BE2C (cell line): Measurements from ENCODE around the gene MRPL55.

Experiments
- DNase-seq: peaks from one replicate; pipeline ENCODE4 v3.0.0-alpha.2; 2020
- H3K27me3 ChIP-seq: fragments of 250-450 bp; sonication (Bioruptor Pico); 2 replicates; pipeline ENCODE4 v1.5.1; 2020; ENCODE audit warnings: mild to moderate bottlenecking
- H3K36me3 ChIP-seq: fragments of 250-450 bp; sonication (Bioruptor Pico); 2 replicates; pipeline ENCODE4 v1.5.1; 2020; ENCODE audit warnings: mild to moderate bottlenecking
- H3K4me1 ChIP-seq: fragments of 250-450 bp; sonication (Bioruptor Pico); 2 replicates; pipeline ENCODE4 v1.5.1; 2020
- H3K4me3 ChIP-seq: 2 replicates; pipeline ENCODE4 v1.5.1; 2011; ENCODE audit warnings: low read depth, low read length
- H3K9me3 ChIP-seq: fragments of 250-450 bp; sonication (Bioruptor Pico); 2 replicates; pipeline ENCODE4 v1.5.1; 2020
- CTCF ChIP-seq: IDR thresholded peaks from 2 replicates; pipeline ENCODE4 v1.5.1; 2012; ENCODE audit warnings: mild to moderate bottlenecking, low read depth, low read length

Gene MRPL55

DNA sequence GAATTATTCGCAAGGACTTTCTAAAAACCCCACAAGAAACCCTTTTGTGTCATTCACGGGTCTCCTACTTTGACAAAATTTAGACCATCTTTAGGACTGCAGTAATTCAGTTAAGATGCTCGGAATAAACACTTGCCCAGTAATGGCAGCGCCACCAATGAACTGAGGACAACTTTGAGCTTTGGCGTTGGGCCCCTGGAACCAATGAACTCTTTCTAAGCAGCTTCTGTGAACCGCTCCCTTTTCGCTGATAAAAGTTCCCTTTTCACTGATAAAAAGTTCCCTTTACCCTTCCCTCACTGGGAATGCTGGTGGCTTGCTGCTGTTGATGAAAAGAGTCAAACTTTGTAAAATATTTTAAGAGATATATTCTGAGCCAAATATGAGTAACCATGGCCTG, 1.5 kb upstream of the MRPL55 start:
- H3K9me3 ChIP-seq: no peaks in the 10 kb centered on the region
- H3K4me1 ChIP-seq: no peaks in the 10 kb centered on the region
- H3K27me3 ChIP-seq: no peaks in the 10 kb centered on the region
- H3K4me3 ChIP-seq: no peak overlapping the region
- DNase-seq: no peak
- H3K36me3 ChIP-seq: peaks cover 14% of the 10 kb centered on the region
- no peak for TF ChIP-seq CTCF

DNA sequence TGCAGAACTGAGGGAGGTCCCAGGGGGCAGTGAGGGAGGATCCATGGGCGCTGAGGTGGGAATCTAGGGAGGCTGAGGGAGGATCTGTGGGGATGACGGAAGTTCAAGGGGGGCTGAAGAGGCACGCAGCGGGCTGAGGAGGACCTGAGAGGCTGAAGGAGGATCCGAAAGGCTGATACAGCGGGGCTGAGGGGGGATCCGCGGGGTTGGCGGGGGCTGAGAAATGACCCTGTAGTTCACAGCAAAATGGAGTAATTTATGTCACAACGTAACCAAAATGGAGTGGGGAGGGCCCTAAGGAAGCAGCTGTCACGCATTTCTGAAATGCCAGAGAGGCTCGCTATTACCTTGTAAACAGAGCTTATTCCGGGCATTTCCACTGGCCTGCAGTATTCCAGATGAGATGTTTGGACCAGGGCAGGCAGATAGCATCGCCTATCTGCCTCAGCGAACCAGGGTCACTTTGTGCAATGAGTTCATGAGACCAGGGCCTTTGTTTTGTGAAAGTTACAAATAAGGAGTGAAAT, 926 bp upstream of the MRPL55 start:
- H3K36me3 ChIP-seq: peaks cover 14% of the 10 kb centered on the region
- DNase-seq: no peak
- no peaks in the 10 kb centered on the region for H3K27me3 ChIP-seq
- H3K4me3 ChIP-seq: peak overlapping the region; percentile 98
- no peaks in the 10 kb centered on the region for H3K9me3 ChIP-seq
- no peaks in the 10 kb centered on the region for H3K4me1 ChIP-seq
- TF ChIP-seq CTCF: no peak

DNA sequence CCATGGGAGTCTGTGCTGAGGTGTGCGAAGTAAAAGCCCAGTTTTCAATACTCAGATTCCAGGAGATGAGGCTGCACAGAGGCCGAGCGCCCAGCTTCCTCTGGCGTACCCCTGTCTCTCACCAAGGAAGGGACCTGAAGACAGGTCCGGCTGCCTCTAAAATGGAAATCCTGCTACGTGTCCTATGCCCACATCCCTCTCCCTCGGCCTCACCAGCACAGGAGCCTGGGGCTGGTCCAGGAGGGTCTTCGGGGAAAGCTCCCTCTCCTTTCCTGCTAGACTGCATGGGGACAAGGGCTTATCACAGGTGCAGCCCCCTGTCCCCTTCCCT, 392 bp downstream of the MRPL55 start:
- H3K27me3 ChIP-seq: no peaks in the 10 kb centered on the region
- peak overlapping the region; percentile 98 for H3K4me3 ChIP-seq
- peaks cover 14% of the 10 kb centered on the region for H3K36me3 ChIP-seq
- DNase-seq: no peak
- H3K4me1 ChIP-seq: no peaks in the 10 kb centered on the region
- no peaks in the 10 kb centered on the region for H3K9me3 ChIP-seq
- TF ChIP-seq CTCF: no peak

- H3K36me3 ChIP-seq: peaks cover 14% of the 10 kb centered on the region
- H3K4me3 ChIP-seq: peak overlapping the region; percentile 98
- H3K4me1 ChIP-seq: no peaks in the 10 kb centered on the region
- H3K27me3 ChIP-seq: no peaks in the 10 kb centered on the region
- no peak for TF ChIP-seq CTCF
- no peaks in the 10 kb centered on the region for H3K9me3 ChIP-seq
- DNase-seq: no peak
These were observed 926 bp downstream of the MRPL55 start for GRCh38 chr1:228108055-228108690.

GRCh38 chr1:228107636-228108035, 1.5 kb downstream of the MRPL55 start:
- TF ChIP-seq CTCF: no peak
- Histone ChIP-seq H3K4me3 (no peak overlapping the region), H3K27me3 (no peaks in the 10 kb centered on the region), H3K9me3 (no peaks in the 10 kb centered on the region), H3K4me1 (no peaks in the 10 kb centered on the region), H3K36me3 (peaks cover 14% of the 10 kb centered on the region)
- DNase-seq: no peak

DNA sequence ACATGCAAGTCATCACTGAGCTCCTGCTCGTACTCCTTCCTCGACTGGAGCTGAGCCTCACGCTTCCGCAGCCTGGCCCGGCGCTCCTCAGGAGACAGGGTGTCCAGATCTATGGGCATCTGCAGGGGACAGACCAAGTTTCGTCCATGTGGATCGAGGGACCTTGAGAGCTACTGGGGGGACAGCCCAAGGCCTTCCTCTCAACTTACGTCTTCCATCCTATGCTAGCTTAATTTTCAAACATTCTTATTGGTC, 2.4 kb downstream of the MRPL55 start:
- no peak overlapping the region for H3K4me3 ChIP-seq
- no peak for DNase-seq

More for the DNA sequence above, 2.4 kb downstream of the MRPL55 start:
- no peak for TF ChIP-seq CTCF
- no peaks in the 10 kb centered on the region for H3K9me3 ChIP-seq
- H3K4me1 ChIP-seq: no peaks in the 10 kb centered on the region
- H3K27me3 ChIP-seq: no peaks in the 10 kb centered on the region
- H3K36me3 ChIP-seq: peaks cover 14% of the 10 kb centered on the region
